HEK293 (cell line): ENCODE data around the gene TSHZ2.

Experiments used
- CTCF ChIA-PET: fragments of 350-600 bp; formaldehyde crosslinking; extraction: SDS; loops from one replicate; lab custom pipeline; 2021; ENCODE audit warnings: antibody characterized with exemption; lab: Yijun Ruan, JAX
- POLR2A ChIA-PET: fragments of 300-600 bp; formaldehyde crosslinking; extraction: SDS; loops from one replicate; lab custom pipeline; 2020; ENCODE audit warnings: antibody characterized with exemption, inconsistent platforms; lab: Yijun Ruan, JAX
- H3K27ac ChIP-seq: fragments of 200-500 bp; sonication (Bioruptor generic); 2 replicates; pipeline ENCODE4 v1.5.1; 2014; ENCODE audit warnings: low read depth, low read length, control low read depth, inconsistent platforms; ENCODE audit errors: extremely low read depth
- H3K36me3 ChIP-seq, 2 experiments: fragments of 200-500 bp in 1 of 2; sonication (Bioruptor generic) in 1 of 2; 1 replicate in 1 of 2; 2 replicates in 1 of 2; pipeline ENCODE4 v1.5.1; 2014 to 2017; ENCODE audit warnings: inconsistent platforms in 2 of 2, low read length in 2 of 2; ENCODE audit not compliant: control insufficient read depth in 2 of 2, insufficient read depth in 1 of 2
- H3K4me1 ChIP-seq: fragments of 200-500 bp; sonication (Bioruptor generic); 2 replicates; pipeline ENCODE4 v1.5.1; 2014; ENCODE audit warnings: mild to moderate bottlenecking, low read length, inconsistent platforms; ENCODE audit not compliant: control insufficient read depth, insufficient read depth
- H3K4me3 ChIP-seq: 2 replicates; pipeline ENCODE4 v1.5.1; 2011; ENCODE audit warnings: low read depth, mild to moderate bottlenecking, control low read depth, low read length, moderate library complexity
- H3K9me3 ChIP-seq: fragments of 200-500 bp; sonication (Bioruptor generic); 2 replicates; pipeline ENCODE4 v1.5.1; 2014; ENCODE audit warnings: low read depth, low read length, inconsistent platforms; ENCODE audit not compliant: control insufficient read depth, insufficient read depth
- GLIS2 ChIP-seq: fragments of 450-650 bp; formaldehyde crosslinking; IDR thresholded peaks from 2 replicates; pipeline ENCODE4 v1.5.1; 2016; ENCODE audit warnings: missing biosample characterization, missing genetic modification characterization
- KLF10 ChIP-seq: fragments of 450-650 bp; IDR thresholded peaks from 2 replicates; pipeline ENCODE4 v1.5.1; 2018; ENCODE audit warnings: missing biosample characterization, mild to moderate bottlenecking, missing genetic modification characterization
- KLF7 ChIP-seq: fragments of 450-650 bp; formaldehyde crosslinking; IDR thresholded peaks from 2 replicates; pipeline ENCODE4 v1.5.1; 2016; ENCODE audit warnings: missing biosample characterization, missing genetic modification characterization, borderline replicate concordance
- PATZ1 ChIP-seq: fragments of 450-650 bp; formaldehyde crosslinking; IDR thresholded peaks from 2 replicates; pipeline ENCODE4 v1.5.1; 2016; ENCODE audit warnings: missing biosample characterization, missing genetic modification characterization
- ZBTB6 ChIP-seq: fragments of 450-650 bp; formaldehyde crosslinking; IDR thresholded peaks from 2 replicates; pipeline ENCODE4 v1.5.1; 2017; ENCODE audit warnings: missing biosample characterization, missing genetic modification characterization
- ZNF138 ChIP-seq: fragments of 450-650 bp; formaldehyde crosslinking; IDR thresholded peaks from 2 replicates; pipeline ENCODE4 v1.5.1; 2016; ENCODE audit warnings: missing biosample characterization, missing genetic modification characterization, borderline replicate concordance
- ZNF221 ChIP-seq: fragments of 450-650 bp; formaldehyde crosslinking; IDR thresholded peaks from 2 replicates; pipeline ENCODE4 v1.5.1; 2017; ENCODE audit warnings: missing biosample characterization, missing genetic modification characterization, borderline replicate concordance
- ZNF398 ChIP-seq: fragments of 450-650 bp; formaldehyde crosslinking; IDR thresholded peaks from 2 replicates; pipeline ENCODE4 v1.5.1; 2017; ENCODE audit warnings: missing biosample characterization, missing genetic modification characterization
- ZNF433 ChIP-seq: fragments of 450-650 bp; formaldehyde crosslinking; IDR thresholded peaks from 2 replicates; pipeline ENCODE4 v1.5.1; 2016; ENCODE audit warnings: missing biosample characterization, missing genetic modification characterization, low read depth
- ZNF521 ChIP-seq: fragments of 450-650 bp; formaldehyde crosslinking; IDR thresholded peaks from 2 replicates; pipeline ENCODE4 v1.5.1; 2017; ENCODE audit warnings: missing biosample characterization, mild to moderate bottlenecking, missing genetic modification characterization
- ZNF585B ChIP-seq: fragments of 450-650 bp; formaldehyde crosslinking; IDR thresholded peaks from 2 replicates; pipeline ENCODE4 v1.5.1; 2016; ENCODE audit warnings: missing biosample characterization, missing genetic modification characterization
- ZNF596 ChIP-seq: fragments of 450-650 bp; IDR thresholded peaks from 2 replicates; pipeline ENCODE4 v1.5.0; 2018; ENCODE audit warnings: missing biosample characterization, mild to moderate bottlenecking, missing genetic modification characterization, moderate library complexity
- ZNF777 ChIP-seq: fragments of 450-650 bp; formaldehyde crosslinking; IDR thresholded peaks from 2 replicates; pipeline ENCODE4 v1.5.1; 2017; ENCODE audit warnings: missing biosample characterization, missing genetic modification characterization, borderline replicate concordance
- ZSCAN18 ChIP-seq: fragments of 450-650 bp; formaldehyde crosslinking; IDR thresholded peaks from 2 replicates; pipeline ENCODE4 v1.5.1; 2016; ENCODE audit warnings: missing biosample characterization, missing genetic modification characterization
- ZXDB ChIP-seq: fragments of 450-650 bp; formaldehyde crosslinking; IDR thresholded peaks from 2 replicates; pipeline ENCODE4 v1.5.1; 2016; ENCODE audit warnings: missing biosample characterization, missing genetic modification characterization
- TF ChIP-seq, protein P1 (sequence below): fragments of 450-650 bp; formaldehyde crosslinking; IDR thresholded peaks from 2 replicates; pipeline ENCODE4 v1.5.1; 2016; ENCODE audit warnings: missing biosample characterization, missing genetic modification characterization

The TSHZ2 gene

DNA sequence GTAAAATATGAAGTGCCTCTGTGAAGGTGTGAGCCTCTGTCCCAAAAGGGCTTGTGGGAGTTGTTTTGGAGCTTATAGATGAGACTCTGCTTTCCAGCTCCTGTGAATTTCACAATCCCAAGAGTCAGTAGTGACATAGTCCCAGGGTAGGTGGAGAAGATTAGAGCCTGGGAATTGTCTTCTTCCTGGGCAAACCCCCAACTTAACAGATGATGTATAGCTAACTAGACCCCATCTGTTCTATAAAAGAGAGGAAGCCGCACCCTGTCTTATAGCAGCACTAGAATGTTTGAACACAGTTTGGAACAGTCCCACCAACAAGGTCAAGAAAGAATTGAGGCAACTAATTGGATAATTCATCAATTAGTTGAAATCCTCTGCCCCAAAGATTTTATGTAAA, 326.8 kb downstream of the TSHZ2 start:
- CTCF ChIA-PET, result interaction anchor here (0.6 kb wide), 1 partner anchor 15 kb away, joined by 3 read pairs; no protein-coding TSS in a partner anchor
- Histone ChIP-seq H3K4me1 (no peaks in the 10 kb centered on the region), H3K27ac (no peak overlapping the region), H3K36me3 (no peaks in the 10 kb centered on the region), H3K9me3 (no peaks in the 10 kb centered on the region), H3K4me3 (no peak overlapping the region)
- TF ChIP-seq ZBTB6 (no peak), KLF10 (tag by site-specific recombination) (no peak), ZNF138 (tag by site-specific recombination) (no peak), ZNF521 (tag by site-specific recombination) (no peak), ZNF398 (tag by site-specific recombination) (no peak), ZNF777 (tag by site-specific recombination) (no peak), PATZ1 (tag by site-specific recombination) (no peak), ZXDB (tag by site-specific recombination) (no peak), KLF7 (tag by site-specific recombination) (no peak), ZNF433 (no peak), GLIS2 (tag by site-specific recombination) (no peak), ZNF585B (tag by site-specific recombination) (no peak), ZNF596 (tag by site-specific recombination) (no peak)
- TF ChIP-seq, protein P1, sequence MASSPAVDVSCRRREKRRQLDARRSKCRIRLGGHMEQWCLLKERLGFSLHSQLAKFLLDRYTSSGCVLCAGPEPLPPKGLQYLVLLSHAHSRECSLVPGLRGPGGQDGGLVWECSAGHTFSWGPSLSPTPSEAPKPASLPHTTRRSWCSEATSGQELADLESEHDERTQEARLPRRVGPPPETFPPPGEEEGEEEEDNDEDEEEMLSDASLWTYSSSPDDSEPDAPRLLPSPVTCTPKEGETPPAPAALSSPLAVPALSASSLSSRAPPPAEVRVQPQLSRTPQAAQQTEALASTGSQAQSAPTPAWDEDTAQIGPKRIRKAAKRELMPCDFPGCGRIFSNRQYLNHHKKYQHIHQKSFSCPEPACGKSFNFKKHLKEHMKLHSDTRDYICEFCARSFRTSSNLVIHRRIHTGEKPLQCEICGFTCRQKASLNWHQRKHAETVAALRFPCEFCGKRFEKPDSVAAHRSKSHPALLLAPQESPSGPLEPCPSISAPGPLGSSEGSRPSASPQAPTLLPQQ (tag by site-specific recombination), result no peak
- POLR2A ChIA-PET, result no interaction called here

GRCh38 chr20:53299831-53300230, 327.7 kb downstream of the TSHZ2 start:
- H3K36me3 ChIP-seq, result no peaks in the 10 kb centered on the region
- no peak overlapping the region for H3K27ac ChIP-seq
- H3K4me1 ChIP-seq, result no peaks in the 10 kb centered on the region
- no peaks in the 10 kb centered on the region for H3K9me3 ChIP-seq
- ChIA-PET CTCF (no interaction called here), POLR2A (no interaction called here)
- no peak for TF ChIP-seq ZNF221 (tag by site-specific recombination)
- no peak overlapping the region for H3K4me3 ChIP-seq

DNA sequence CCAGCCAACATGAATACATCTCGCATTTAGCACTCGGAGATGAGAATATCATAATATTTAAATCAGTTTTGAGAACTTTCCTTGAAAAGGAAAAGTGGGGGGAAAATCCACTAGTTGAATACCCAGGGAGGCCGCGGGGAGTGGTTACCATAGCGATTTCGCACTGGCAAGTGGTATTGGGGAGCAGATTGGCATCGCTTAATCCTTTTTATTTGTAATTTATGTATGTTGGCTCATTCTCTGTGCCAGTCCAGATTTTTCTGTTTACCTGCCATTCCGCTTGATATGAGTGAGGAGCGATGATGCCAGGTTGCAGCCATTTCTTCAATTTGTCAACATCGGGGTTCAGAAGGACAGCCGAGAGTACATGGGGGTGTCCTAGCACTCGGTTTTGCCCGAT, 329.7 kb downstream of the TSHZ2 start:
- CTCF ChIA-PET, result no interaction called here
- no peaks in the 10 kb centered on the region for H3K9me3 ChIP-seq
- POLR2A ChIA-PET, result no interaction called here
- no peak for TF ChIP-seq ZSCAN18
- TF ChIP-seq, all 188 proteins: peak for 0
- Histone ChIP-seq H3K36me3 (no peaks in the 10 kb centered on the region), H3K4me1 (no peaks in the 10 kb centered on the region), H3K4me3 (no peak overlapping the region), H3K27ac (no peak overlapping the region)
